ENCODE results near the gene ZNF335. TPM values are rescaled to one million over a fixed set of nuclear protein-coding genes. Genes with fewer than 3 reads are reported as not detected.

Gene ZNF335
- total and polyA plus RNA-seq, 2 of the 13 experiments (the other 11 are each of a cell fraction or from before 2014, with no cell fraction given), result 9.7 to 13.7 TPM

DNA sequence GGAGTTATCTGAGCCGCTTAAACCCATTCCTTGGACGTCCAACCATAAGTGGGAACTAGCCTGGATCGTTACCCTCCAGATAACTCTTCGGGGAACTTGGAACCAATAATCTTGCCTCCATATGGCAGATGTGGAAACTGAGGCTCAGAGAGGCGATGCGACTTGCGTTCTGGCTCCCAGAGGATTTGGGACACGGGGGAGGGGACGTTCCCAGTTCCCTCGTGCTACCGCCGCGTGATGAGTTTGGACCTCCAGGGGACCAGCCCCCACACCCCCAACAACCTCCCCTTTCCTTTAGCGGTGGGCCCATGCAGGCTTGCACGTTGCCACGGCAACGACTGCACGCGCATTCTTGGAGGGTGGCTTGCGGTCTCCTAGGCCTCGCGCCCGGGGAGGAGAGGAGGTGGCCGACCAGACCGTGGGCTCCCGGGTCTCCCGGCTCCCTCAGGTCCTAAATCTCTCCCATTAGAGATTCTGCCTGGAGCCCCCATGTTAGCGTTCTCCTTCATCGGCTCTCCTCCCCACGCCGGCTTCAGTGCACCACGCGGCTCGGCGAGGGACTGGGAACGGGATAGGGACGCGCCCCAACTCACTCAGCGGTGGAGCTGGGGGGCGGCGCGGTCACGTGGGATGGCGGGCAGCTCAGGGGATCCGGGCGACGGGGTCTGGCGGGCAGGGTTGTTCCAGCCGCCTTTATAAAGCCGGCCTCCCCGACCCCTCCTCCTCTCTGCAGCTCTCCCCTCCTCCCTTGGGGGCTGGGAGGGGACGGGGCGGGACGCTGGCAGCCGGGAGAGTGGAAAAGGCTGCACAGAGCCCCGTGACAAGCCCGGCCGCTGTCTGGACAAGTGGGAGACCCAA is 60.3 kb downstream of the ZNF335 start, which contains the start of gene PLTP (continued):
- no peak for TF ChIP-seq ZBTB42 (CRISPR knock-in tag; IDR thresholded peaks at IDR 0.05)
- TF ChIP-seq, protein P1, sequence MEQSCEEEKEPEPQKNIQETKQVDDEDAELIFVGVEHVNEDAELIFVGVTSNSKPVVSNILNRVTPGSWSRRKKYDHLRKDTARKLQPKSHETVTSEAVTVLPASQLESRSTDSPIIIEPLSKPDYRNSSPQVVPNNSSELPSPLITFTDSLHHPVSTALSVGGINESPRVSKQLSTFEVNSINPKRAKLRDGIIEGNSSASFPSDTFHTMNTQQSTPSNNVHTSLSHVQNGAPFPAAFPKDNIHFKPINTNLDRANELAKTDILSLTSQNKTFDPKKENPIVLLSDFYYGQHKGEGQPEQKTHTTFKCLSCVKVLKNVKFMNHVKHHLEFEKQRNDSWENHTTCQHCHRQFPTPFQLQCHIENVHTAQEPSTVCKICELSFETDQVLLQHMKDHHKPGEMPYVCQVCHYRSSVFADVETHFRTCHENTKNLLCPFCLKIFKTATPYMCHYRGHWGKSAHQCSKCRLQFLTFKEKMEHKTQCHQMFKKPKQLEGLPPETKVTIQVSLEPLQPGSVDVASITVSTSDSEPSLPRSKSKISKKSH (CRISPR knock-in tag; IDR thresholded peaks at IDR 0.05; ENCODE audit: borderline replicate concordance), result no peak
- no peak for TF ChIP-seq JDP2 (CRISPR knock-in tag; IDR thresholded peaks at IDR 0.05; ENCODE audit: borderline replicate concordance)
- TF ChIP-seq, protein P2, sequence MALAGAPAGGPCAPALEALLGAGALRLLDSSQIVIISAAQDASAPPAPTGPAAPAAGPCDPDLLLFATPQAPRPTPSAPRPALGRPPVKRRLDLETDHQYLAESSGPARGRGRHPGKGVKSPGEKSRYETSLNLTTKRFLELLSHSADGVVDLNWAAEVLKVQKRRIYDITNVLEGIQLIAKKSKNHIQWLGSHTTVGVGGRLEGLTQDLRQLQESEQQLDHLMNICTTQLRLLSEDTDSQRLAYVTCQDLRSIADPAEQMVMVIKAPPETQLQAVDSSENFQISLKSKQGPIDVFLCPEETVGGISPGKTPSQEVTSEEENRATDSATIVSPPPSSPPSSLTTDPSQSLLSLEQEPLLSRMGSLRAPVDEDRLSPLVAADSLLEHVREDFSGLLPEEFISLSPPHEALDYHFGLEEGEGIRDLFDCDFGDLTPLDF (CRISPR knock-in tag; IDR thresholded peaks at IDR 0.05), result no peak
- no peak for TF ChIP-seq SRSF9 (IDR thresholded peaks at IDR 0.05; ENCODE audit: borderline replicate concordance, insufficient read depth, low read depth, low read length, poor library complexity, severe bottlenecking)
- TF ChIP-seq ATAD3A (CRISPR knock-in tag; IDR thresholded peaks at IDR 0.05), result no peak
- TF ChIP-seq, protein P3, sequence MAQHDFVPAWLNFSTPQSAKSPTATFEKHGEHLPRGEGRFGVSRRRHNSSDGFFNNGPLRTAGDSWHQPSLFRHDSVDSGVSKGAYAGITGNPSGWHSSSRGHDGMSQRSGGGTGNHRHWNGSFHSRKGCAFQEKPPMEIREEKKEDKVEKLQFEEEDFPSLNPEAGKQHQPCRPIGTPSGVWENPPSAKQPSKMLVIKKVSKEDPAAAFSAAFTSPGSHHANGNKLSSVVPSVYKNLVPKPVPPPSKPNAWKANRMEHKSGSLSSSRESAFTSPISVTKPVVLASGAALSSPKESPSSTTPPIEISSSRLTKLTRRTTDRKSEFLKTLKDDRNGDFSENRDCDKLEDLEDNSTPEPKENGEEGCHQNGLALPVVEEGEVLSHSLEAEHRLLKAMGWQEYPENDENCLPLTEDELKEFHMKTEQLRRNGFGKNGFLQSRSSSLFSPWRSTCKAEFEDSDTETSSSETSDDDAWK (CRISPR knock-in tag; IDR thresholded peaks at IDR 0.05), result no peak
- TF ChIP-seq, protein P4, sequence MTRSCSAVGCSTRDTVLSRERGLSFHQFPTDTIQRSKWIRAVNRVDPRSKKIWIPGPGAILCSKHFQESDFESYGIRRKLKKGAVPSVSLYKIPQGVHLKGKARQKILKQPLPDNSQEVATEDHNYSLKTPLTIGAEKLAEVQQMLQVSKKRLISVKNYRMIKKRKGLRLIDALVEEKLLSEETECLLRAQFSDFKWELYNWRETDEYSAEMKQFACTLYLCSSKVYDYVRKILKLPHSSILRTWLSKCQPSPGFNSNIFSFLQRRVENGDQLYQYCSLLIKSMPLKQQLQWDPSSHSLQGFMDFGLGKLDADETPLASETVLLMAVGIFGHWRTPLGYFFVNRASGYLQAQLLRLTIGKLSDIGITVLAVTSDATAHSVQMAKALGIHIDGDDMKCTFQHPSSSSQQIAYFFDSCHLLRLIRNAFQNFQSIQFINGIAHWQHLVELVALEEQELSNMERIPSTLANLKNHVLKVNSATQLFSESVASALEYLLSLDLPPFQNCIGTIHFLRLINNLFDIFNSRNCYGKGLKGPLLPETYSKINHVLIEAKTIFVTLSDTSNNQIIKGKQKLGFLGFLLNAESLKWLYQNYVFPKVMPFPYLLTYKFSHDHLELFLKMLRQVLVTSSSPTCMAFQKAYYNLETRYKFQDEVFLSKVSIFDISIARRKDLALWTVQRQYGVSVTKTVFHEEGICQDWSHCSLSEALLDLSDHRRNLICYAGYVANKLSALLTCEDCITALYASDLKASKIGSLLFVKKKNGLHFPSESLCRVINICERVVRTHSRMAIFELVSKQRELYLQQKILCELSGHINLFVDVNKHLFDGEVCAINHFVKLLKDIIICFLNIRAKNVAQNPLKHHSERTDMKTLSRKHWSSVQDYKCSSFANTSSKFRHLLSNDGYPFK (CRISPR knock-in tag; IDR thresholded peaks at IDR 0.05; ENCODE audit: borderline replicate concordance), result no peak
- TF ChIP-seq CCDC6 (CRISPR knock-in tag; IDR thresholded peaks at IDR 0.05), result no peak
- no peak for TF ChIP-seq HNRNPL (IDR thresholded peaks at IDR 0.05; ENCODE audit: low read depth, low read length)
- TF ChIP-seq CAMTA2 (CRISPR knock-in tag; IDR thresholded peaks at IDR 0.05; ENCODE audit: borderline replicate concordance), result 0 out of 2 replicates have a peak, but pooled peaks have one; percentile 78
- no peak for TF ChIP-seq ZNF547 (CRISPR knock-in tag; IDR thresholded peaks at IDR 0.05)
- no peak for TF ChIP-seq ZNF7 (CRISPR knock-in tag; IDR thresholded peaks at IDR 0.05)
- no peak for TF ChIP-seq ZSCAN22 (CRISPR knock-in tag; IDR thresholded peaks at IDR 0.05)
- TF ChIP-seq, protein P5, sequence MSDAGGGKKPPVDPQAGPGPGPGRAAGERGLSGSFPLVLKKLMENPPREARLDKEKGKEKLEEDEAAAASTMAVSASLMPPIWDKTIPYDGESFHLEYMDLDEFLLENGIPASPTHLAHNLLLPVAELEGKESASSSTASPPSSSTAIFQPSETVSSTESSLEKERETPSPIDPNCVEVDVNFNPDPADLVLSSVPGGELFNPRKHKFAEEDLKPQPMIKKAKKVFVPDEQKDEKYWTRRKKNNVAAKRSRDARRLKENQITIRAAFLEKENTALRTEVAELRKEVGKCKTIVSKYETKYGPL (CRISPR knock-in tag; IDR thresholded peaks at IDR 0.05), result no peak
- TF ChIP-seq EED (CRISPR knock-in tag; IDR thresholded peaks at IDR 0.05), result no peak
- TF ChIP-seq ZBTB7A (CRISPR knock-in tag; IDR thresholded peaks at IDR 0.05), result peak; percentile 58; the same call in 1 of the 2 replicates
- no peak for TF ChIP-seq ZNF878 (CRISPR knock-in tag; IDR thresholded peaks at IDR 0.05)
- no peak for TF ChIP-seq WIZ (CRISPR knock-in tag; IDR thresholded peaks at IDR 0.05)
- TF ChIP-seq ZNF224 (CRISPR knock-in tag; IDR thresholded peaks at IDR 0.05), result no peak
- TF ChIP-seq KLF11 (CRISPR knock-in tag; IDR thresholded peaks at IDR 0.05), result no peak
- peak; percentile 76; the same call in 1 of the 2 replicates for TF ChIP-seq MYC (CRISPR knock-in tag; IDR thresholded peaks at IDR 0.05; ENCODE audit: borderline replicate concordance)

Measured in HepG2 (cell line).